A549 treated with CpdA at 1 μM for 4 hours (cell line): ENCODE measurements around the gene SLC28A2. TPM values are rescaled to one million over a fixed set of nuclear protein-coding genes. Genes with fewer than 3 reads are reported as not detected.

Experiments
- total RNA-seq: library from RNA; stranded (reverse); fragments of 200-300 nt; extraction: Qiagen RNA extraction; gene quantifications from 5 replicates; pipeline ENCODE4 v1.2.3, GENCODE V29; 2022; ENCODE audit warnings: low read depth

The SLC28A2 gene, protein sequence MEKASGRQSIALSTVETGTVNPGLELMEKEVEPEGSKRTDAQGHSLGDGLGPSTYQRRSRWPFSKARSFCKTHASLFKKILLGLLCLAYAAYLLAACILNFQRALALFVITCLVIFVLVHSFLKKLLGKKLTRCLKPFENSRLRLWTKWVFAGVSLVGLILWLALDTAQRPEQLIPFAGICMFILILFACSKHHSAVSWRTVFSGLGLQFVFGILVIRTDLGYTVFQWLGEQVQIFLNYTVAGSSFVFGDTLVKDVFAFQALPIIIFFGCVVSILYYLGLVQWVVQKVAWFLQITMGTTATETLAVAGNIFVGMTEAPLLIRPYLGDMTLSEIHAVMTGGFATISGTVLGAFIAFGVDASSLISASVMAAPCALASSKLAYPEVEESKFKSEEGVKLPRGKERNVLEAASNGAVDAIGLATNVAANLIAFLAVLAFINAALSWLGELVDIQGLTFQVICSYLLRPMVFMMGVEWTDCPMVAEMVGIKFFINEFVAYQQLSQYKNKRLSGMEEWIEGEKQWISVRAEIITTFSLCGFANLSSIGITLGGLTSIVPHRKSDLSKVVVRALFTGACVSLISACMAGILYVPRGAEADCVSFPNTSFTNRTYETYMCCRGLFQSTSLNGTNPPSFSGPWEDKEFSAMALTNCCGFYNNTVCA
- not detected in 5 replicates for total RNA-seq

GRCh38 chr15:45251888-45252287 is at the start of gene SLC28A2:
SLC28A2 (plus strand) TSS chr15:45252234; CDS start chr15:45253216, 982 bp downstream.

Other genes starting within 250 kb of the SLC28A2 start
- 31.3 to 39.4 TPM (median 37.4 TPM) in 5 replicates for gene SORD, start 229.0 kb upstream of the SLC28A2 start, total RNA-seq
- gene DUOX2, start 138.1 kb upstream of the SLC28A2 start, total RNA-seq, result 0.02 to 0.09 TPM (median 0.03 TPM) in 5 replicates
- gene DUOXA2, start 137.9 kb upstream of the SLC28A2 start, total RNA-seq, result not detected in 5 replicates
- 0.09 to 0.26 TPM (median 0.16 TPM) in 4 of 5 replicates, not detected in the other for gene DUOXA1, start 122.4 kb upstream of the SLC28A2 start, total RNA-seq
- not detected in 5 replicates for gene DUOX1, start 122.2 kb upstream of the SLC28A2 start, total RNA-seq
- 0.63 to 1.4 TPM (median 0.76 TPM) in 5 replicates for gene SHF, start 64.3 kb upstream of the SLC28A2 start, total RNA-seq
- 2.0 to 3.1 TPM (median 2.1 TPM) in 5 replicates for gene GATM, start 126.3 kb downstream of the SLC28A2 start, total RNA-seq